Measurements from ENCODE around the gene HAUS1. TPM values are rescaled to one million over a fixed set of nuclear protein-coding genes. Genes with fewer than 3 reads are reported as not detected.

Gene HAUS1
- total RNA-seq, 1 donor from 2014 or later: 51.3 TPM

Other genes starting within 250 kb of the HAUS1 start
- gene EPG5, start 137.1 kb upstream of the HAUS1 start, total RNA-seq: 21.9 and 44.0 TPM in 2 replicates
- gene PSTPIP2, start 32.1 kb upstream of the HAUS1 start, total RNA-seq: 21.9 and 28.9 TPM in 2 replicates
- gene ATP5F1A, start 6.1 kb upstream of the HAUS1 start, total RNA-seq: 1,050 and 1,307 TPM in 2 replicates

All from renal cortical epithelial cell (primary cell).